ENCODE results near the gene DEDD2. TPM values are rescaled to one million over a fixed set of nuclear protein-coding genes. Genes with fewer than 3 reads are reported as not detected.

DEDD2 gene
- total RNA-seq, 4 donors from 2014 or later, result 46.1 to 55.8 (median 50.2) TPM

- peaks cover 22 to 57% of the 10 kb centered on the region in 2 donors for H3K4me1 ChIP-seq
- no peak overlapping the region for H3K4me3 ChIP-seq (replicated peaks in 1 of 3)
- H3K27me3 ChIP-seq, result no peaks in the 10 kb centered on the region
- 90 to 91% methylated on average over 32 to 36 of the region's 36 CpGs for WGBS, 2 donors
- intact Hi-C loops (cut with DNase I), result loop anchor here (5.0 kb wide), 1 partner anchor 48 kb away; no protein-coding TSS in a partner anchor
- no peak for TF ChIP-seq POLR2A (IDR thresholded peaks at IDR 0.05)
- no peaks in the 10 kb centered on the region for H3K9me3 ChIP-seq
- peaks cover 0 to 12% of the 10 kb centered on the region in 2 donors for H3K36me3 ChIP-seq
- DNase-seq, result no peak
- H3K27ac ChIP-seq, result no peak overlapping the region
These were observed 31.8 kb upstream of the DEDD2 start for GRCh38 chr19:42249149-42249750.

- 90 to 91% methylated on average over 36 to 37 of the region's 41 CpGs for WGBS, 2 donors
- no peaks in the 10 kb centered on the region for H3K9me3 ChIP-seq
- H3K4me3 ChIP-seq (replicated peaks in 1 of 3), result no peak overlapping the region
- no peak for DNase-seq
- TF ChIP-seq POLR2A (IDR thresholded peaks at IDR 0.05), result no peak
- TF ChIP-seq CTCF (IDR thresholded peaks at IDR 0.05), result no peak
- peaks cover 0 to 12% of the 10 kb centered on the region in 2 donors for H3K36me3 ChIP-seq
- peaks cover 29 to 63% of the 10 kb centered on the region in 2 donors for H3K4me1 ChIP-seq
- intact Hi-C loops (cut with DNase I), result loop anchor here (5.0 kb wide), 1 partner anchor 49 kb away; no protein-coding TSS in a partner anchor
- peak overlapping the region in 1 of 3 donors; percentile 23 for H3K27ac ChIP-seq
- no peaks in the 10 kb centered on the region for H3K27me3 ChIP-seq
These were observed 31.0 kb upstream of the DEDD2 start for GRCh38 chr19:42248270-42249148.

- peaks cover 26 to 60% of the 10 kb centered on the region in 2 donors for H3K4me1 ChIP-seq
- intact Hi-C loops (cut with DNase I), result loop anchor here (5.0 kb wide), 1 partner anchor 50 kb away; no protein-coding TSS in a partner anchor
- peak overlapping the region in 2 of 3 donors; percentile 17 to 23 for H3K27ac ChIP-seq
- no peak for TF ChIP-seq POLR2A (IDR thresholded peaks at IDR 0.05)
- TF ChIP-seq CTCF (IDR thresholded peaks at IDR 0.05), result no peak
- H3K4me3 ChIP-seq (replicated peaks in 1 of 3), result no peak overlapping the region
- no peaks in the 10 kb centered on the region for H3K27me3 ChIP-seq
- peaks cover 0 to 12% of the 10 kb centered on the region in 2 donors for H3K36me3 ChIP-seq
- WGBS, 2 donors, result 90 to 92% methylated on average over 6 of the region's 6 CpGs
- no peaks in the 10 kb centered on the region for H3K9me3 ChIP-seq
- no peak for DNase-seq
These were observed 30.2 kb upstream of the DEDD2 start for GRCh38 chr19:42247640-42248199.

GRCh38 chr19:42246922-42247639, 29.6 kb upstream of the DEDD2 start:
- no peaks in the 10 kb centered on the region for H3K9me3 ChIP-seq
- DNase-seq, result no peak
- H3K4me3 ChIP-seq (replicated peaks in 1 of 3), result no peak overlapping the region
- H3K27ac ChIP-seq, result peak overlapping the region in 1 of 3 donors; percentile 17
- TF ChIP-seq CTCF (IDR thresholded peaks at IDR 0.05), result no peak
- no peak for TF ChIP-seq POLR2A (IDR thresholded peaks at IDR 0.05)
- H3K4me1 ChIP-seq, result peaks cover 19 to 54% of the 10 kb centered on the region in 2 donors
- WGBS, 2 donors, result 84 to 87% methylated on average over 7 of the region's 7 CpGs
- H3K27me3 ChIP-seq, result no peaks in the 10 kb centered on the region
- H3K36me3 ChIP-seq, result peaks cover 0 to 12% of the 10 kb centered on the region in 2 donors
- intact Hi-C loops (cut with DNase I), result loop anchor here (5.0 kb wide), 1 partner anchor 50 kb away; no protein-coding TSS in a partner anchor

Measured in thyroid gland (tissue), 4 donors.